Caco-2 (cell line): Measurements from ENCODE around the gene NTRK1. TPM values are rescaled to one million over a fixed set of nuclear protein-coding genes. Genes with fewer than 3 reads are reported as not detected.

Experiments used
- BruUV-seq: library from RNA; stranded (reverse); fragments of 400-500 nt; replicated peaks from 2 replicates; lab custom pipeline; 2021; lab: Mats Ljungman, UMichigan
- CTCF ChIA-PET: fragments of 300-600 bp; sonication (Branson Sonifier 250); formaldehyde crosslinking; loops from one replicate; lab custom pipeline; 2022; ENCODE audit warnings: antibody characterized with exemption; lab: Charles Lee
- POLR2A ChIA-PET: fragments of 300-600 bp; sonication (Branson Sonifier 250); formaldehyde crosslinking; loops from one replicate; lab custom pipeline; 2022; ENCODE audit warnings: antibody characterized with exemption; lab: Charles Lee
- DNase-seq, 2 experiments: peaks; one replicate each; pipeline versions ENCODE4 v3.0.0 to v3.0.0-alpha.2; 2020 to 2022
- H3K27me3 ChIP-seq: replicated peaks from 2 replicates; pipeline ENCODE4 v1.6.0; 2011; ENCODE audit warnings: low read length; ENCODE audit not compliant: control insufficient read depth, insufficient read depth
- H3K36me3 ChIP-seq: 2 replicates; pipeline ENCODE4 v1.5.1; 2011; ENCODE audit warnings: low read length; ENCODE audit not compliant: control insufficient read depth, insufficient read depth
- H3K4me1 ChIP-seq: fragments of 250-450 bp; sonication (Bioruptor Pico); 2 replicates; pipeline ENCODE4 v1.5.1; 2020; ENCODE audit warnings: mild to moderate bottlenecking
- H3K4me3 ChIP-seq: 2 replicates; pipeline ENCODE4 v1.5.1; 2011; ENCODE audit warnings: low read depth, mild to moderate bottlenecking, control low read depth, low read length
- H3K9me3 ChIP-seq: fragments of 250-450 bp; sonication (Bioruptor Pico); 2 replicates; pipeline ENCODE4 v1.5.1; 2020; ENCODE audit warnings: mild to moderate bottlenecking, moderate library complexity
- H3K27ac Mint-ChIP-seq: one replicate; pipeline ENCODE4 v1.8.0; 2022; ENCODE audit warnings: mixed read lengths; ENCODE audit not compliant: unreplicated experiment
- H3K27me3 Mint-ChIP-seq: one replicate; pipeline ENCODE4 v1.8.0; 2022; ENCODE audit warnings: mixed read lengths; ENCODE audit not compliant: insufficient read depth, unreplicated experiment
- H3K36me3 Mint-ChIP-seq: one replicate; pipeline ENCODE4 v1.8.0; 2022; ENCODE audit warnings: mild to moderate bottlenecking, mixed read lengths; ENCODE audit not compliant: insufficient read depth, unreplicated experiment
- H3K4me1 Mint-ChIP-seq: one replicate; pipeline ENCODE4 v1.8.0; 2022; ENCODE audit warnings: low read depth, mixed read lengths; ENCODE audit not compliant: unreplicated experiment
- H3K4me3 Mint-ChIP-seq: one replicate; pipeline ENCODE4 v1.8.0; 2022; ENCODE audit warnings: mild to moderate bottlenecking, moderate library complexity, mixed read lengths; ENCODE audit not compliant: unreplicated experiment
- H3K9me3 Mint-ChIP-seq: one replicate; pipeline ENCODE4 v1.8.0; 2022; ENCODE audit warnings: mixed read lengths; ENCODE audit not compliant: unreplicated experiment
- CTCF ChIP-seq, 2 experiments: fragments of 200-600 bp in 1 of 2; IDR thresholded peaks; 1 replicate in 1 of 2; 2 replicates in 1 of 2; pipeline versions ENCODE4 v1.5.1 to v1.8.0; 2011 to 2022; ENCODE audit warnings: antibody characterized with exemption in 1 of 2, control low read depth in 1 of 2, inconsistent platforms in 1 of 2, low read depth in 1 of 2, low read length in 1 of 2, mild to moderate bottlenecking in 1 of 2, moderate library complexity in 1 of 2; ENCODE audit not compliant: insufficient read depth in 1 of 2, severe bottlenecking in 1 of 2, unreplicated experiment in 1 of 2
- intact Hi-C: fragments of 100-400 bp; cut with micrococcal nuclease; formaldehyde crosslinking; loops from one replicate; pipeline ENCODE4 v1.10.0; 2022; ENCODE audit not compliant: unreplicated experiment
- total RNA-seq: library from RNA; stranded (reverse); gene quantifications from 2 replicates; pipeline ENCODE4 v1.2.3, GENCODE V29; 2022

The NTRK1 gene
- total RNA-seq, 1 experiment from 2014 or later, result not detected

- Histone ChIP-seq H3K4me3 (peak overlapping the region; percentile 43), H3K9me3 (no peaks in the 10 kb centered on the region), H3K27me3 (peaks cover 3% of the 10 kb centered on the region; the same call in 1 of the 2 replicates), H3K36me3 (no peaks in the 10 kb centered on the region), H3K4me1 (no peaks in the 10 kb centered on the region)
- H3K9me3 Mint-ChIP-seq, result no peaks in the 10 kb centered on the region
- CTCF ChIA-PET, result interaction anchor here (0.5 to 2.1 kb wide), 31 partner anchors 9 to 308 kb away, joined by 3 to 36 read pairs (median 4); partner anchors contain the start of genes HAPLN2, ISG20L2, METTL25B and MRPL24
- DNase-seq, result peak; percentile 85 to 88
- POLR2A ChIA-PET, result interaction anchor here (0.7 to 0.8 kb wide), 2 partner anchors 41 to 113 kb away, joined by 3 to 11 read pairs; no protein-coding TSS in a partner anchor
- BruUV-seq, result no TSS peak
- TF ChIP-seq CTCF (IDR thresholded peaks at IDR 0.05; ENCODE audit: insufficient read depth in 1 of 2, low read depth in 1 of 2, low read length in 1 of 2, severe bottlenecking in 1 of 2, unreplicated experiment in 1 of 2), result peak; percentile 66 to 91
- H3K27ac Mint-ChIP-seq, result peak overlapping the region; percentile 22
- H3K36me3 Mint-ChIP-seq, result peaks cover 19% of the 10 kb centered on the region
- H3K4me3 Mint-ChIP-seq, result peak overlapping the region; percentile 64
- peaks cover 34% of the 10 kb centered on the region for H3K27me3 Mint-ChIP-seq
- intact Hi-C loops, result loop anchor here (1.0 to 10.0 kb wide), 3 partner anchors 35 to 239 kb away; no protein-coding TSS in a partner anchor
- H3K4me1 Mint-ChIP-seq, result peaks cover 6% of the 10 kb centered on the region
Observed at GRCh38 chr1:156927215-156928042, 66.8 kb downstream of the NTRK1 start.

DNA sequence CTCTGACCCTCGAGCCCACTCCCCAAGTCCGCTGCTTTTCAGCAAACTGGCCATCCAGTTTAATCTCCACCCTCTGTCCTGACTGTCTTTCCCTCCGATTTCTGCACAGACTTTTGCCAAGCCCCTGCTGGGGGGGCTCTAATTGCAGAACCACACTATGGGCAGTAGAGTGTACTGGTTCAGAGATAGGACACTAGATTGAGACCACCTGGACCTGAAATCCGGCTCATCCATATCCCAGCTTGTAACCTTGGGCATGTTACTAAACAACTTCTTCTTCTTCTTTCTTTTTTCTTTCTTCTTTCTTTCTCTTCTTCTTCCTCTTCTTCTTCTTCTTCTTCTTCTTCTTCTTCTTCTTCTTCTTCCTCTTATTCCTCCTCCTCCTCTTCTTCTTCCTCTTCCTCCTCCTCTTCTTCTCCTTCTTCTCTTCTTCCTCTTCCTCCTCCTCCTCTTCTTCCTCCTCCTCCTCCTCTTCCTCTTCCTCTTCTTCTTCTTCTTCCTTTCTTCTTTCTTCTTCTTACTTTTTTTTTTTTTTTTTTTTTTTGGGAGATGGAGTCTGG, 67.5 kb downstream of the NTRK1 start:
- peaks cover 2% of the 10 kb centered on the region; the same call in 1 of the 2 replicates for H3K27me3 ChIP-seq
- Mint-ChIP-seq H3K9me3 (no peaks in the 10 kb centered on the region), H3K27me3 (peaks cover 31% of the 10 kb centered on the region), H3K4me1 (peaks cover 6% of the 10 kb centered on the region), H3K27ac (no peak overlapping the region), H3K36me3 (peaks cover 24% of the 10 kb centered on the region), H3K4me3 (peak overlapping the region; percentile 64)
- BruUV-seq, result no TSS peak
- H3K36me3 ChIP-seq, result no peaks in the 10 kb centered on the region
- H3K4me3 ChIP-seq, result peak overlapping the region; percentile 43
- intact Hi-C loops, result loop anchor here (10.0 kb wide), 1 partner anchor 147 kb away; no protein-coding TSS in a partner anchor
- no peak for DNase-seq
- H3K9me3 ChIP-seq, result no peaks in the 10 kb centered on the region
- no peak for TF ChIP-seq CTCF (IDR thresholded peaks at IDR 0.05; ENCODE audit: insufficient read depth in 1 of 2, low read depth in 1 of 2, low read length in 1 of 2, severe bottlenecking in 1 of 2, unreplicated experiment in 1 of 2)
- ChIA-PET POLR2A (interaction anchor here (0.7 to 0.8 kb wide), 2 partner anchors 41 to 114 kb away, joined by 3 to 11 read pairs; no protein-coding TSS in a partner anchor), CTCF (interaction anchor here (0.5 to 2.1 kb wide), 33 partner anchors 9 to 309 kb away, joined by 3 to 36 read pairs (median 4); partner anchors contain the start of genes HAPLN2, ISG20L2, METTL25B and MRPL24)
- no peaks in the 10 kb centered on the region for H3K4me1 ChIP-seq
